Subcutaneous abdominal adipose tissue (tissue), 5 donors: ENCODE measurements around the gene ESD.
"Not testable (repeated sequence)": the region's sequence is repeated elsewhere in the genome, so short reads cannot be mapped to it uniquely, and the experiment has no call there.

Experiments used
- H3K27ac ChIP-seq: one replicate; pipeline ENCODE4 v1.7.0; 2013; ENCODE audit warnings: low read depth, mild to moderate bottlenecking, inconsistent platforms, low read length, moderate library complexity
- H3K27me3 ChIP-seq, 5 donors: one replicate each; pipeline ENCODE4 v1.7.0; 2013; ENCODE audit warnings: low read length in 5 of 5, inconsistent platforms in 1 of 5; ENCODE audit not compliant: control insufficient read depth in 5 of 5, insufficient read depth in 4 of 5
- H3K36me3 ChIP-seq, 5 donors: one replicate each; pipeline ENCODE4 v1.7.0; 2013; ENCODE audit warnings: low read length in 5 of 5; ENCODE audit not compliant: control insufficient read depth in 5 of 5, insufficient read depth in 5 of 5
- H3K4me1 ChIP-seq, 5 donors: one replicate each; pipeline ENCODE4 v1.7.0; 2013; ENCODE audit warnings: low read length in 5 of 5, mild to moderate bottlenecking in 3 of 5, moderate library complexity in 1 of 5; ENCODE audit not compliant: control insufficient read depth in 5 of 5, insufficient read depth in 5 of 5
- H3K4me3 ChIP-seq, 5 donors: one replicate each; pipeline ENCODE4 v1.7.0; 2013; ENCODE audit warnings: low read length in 5 of 5, low read depth in 1 of 5
- H3K9ac ChIP-seq, 5 donors: one replicate each; pipeline ENCODE4 v1.7.0; 2013; ENCODE audit warnings: low read length in 5 of 5, mild to moderate bottlenecking in 4 of 5, moderate library complexity in 3 of 5
- H3K9me3 ChIP-seq, 5 donors: one replicate each; pipeline ENCODE4 v1.7.0; 2013; ENCODE audit warnings: low read length in 5 of 5; ENCODE audit not compliant: control insufficient read depth in 5 of 5
- donor health status: healthy.
- donor health status: healthy.
- donor health status: healthy.
- donor health status: healthy.
- donor health status: healthy.

The ESD gene

DNA sequence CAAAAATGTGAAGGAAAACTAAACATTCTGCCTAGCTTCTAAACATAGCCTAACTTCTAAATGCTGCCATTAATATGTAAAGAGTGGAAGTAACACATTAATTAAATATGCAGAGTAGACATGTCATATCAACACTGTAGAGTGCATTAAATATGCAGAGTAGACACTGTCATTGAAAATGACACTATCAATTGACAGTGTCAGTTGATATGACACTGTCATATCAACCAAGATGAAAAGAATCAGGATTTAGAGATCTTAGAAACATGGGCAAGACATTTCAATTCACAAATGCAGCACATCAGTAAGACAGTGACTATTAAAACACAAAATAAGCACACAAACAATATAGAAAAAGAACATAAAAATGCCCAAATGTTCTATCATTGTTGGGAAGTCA lies 25.3 kb downstream of the ESD start:
- Histone ChIP-seq H3K27me3 (no peaks in the 10 kb centered on the region), H3K27ac (no peak overlapping the region), H3K36me3 (peaks cover 22 to 58% (median 53%) of the 10 kb centered on the region in 5 donors), H3K4me1 (peaks cover 0 to 3% (median 0%) of the 10 kb centered on the region in 5 donors), H3K4me3 (no peak overlapping the region), H3K9me3 (no peaks in the 10 kb centered on the region), H3K9ac (no peak overlapping the region)

DNA sequence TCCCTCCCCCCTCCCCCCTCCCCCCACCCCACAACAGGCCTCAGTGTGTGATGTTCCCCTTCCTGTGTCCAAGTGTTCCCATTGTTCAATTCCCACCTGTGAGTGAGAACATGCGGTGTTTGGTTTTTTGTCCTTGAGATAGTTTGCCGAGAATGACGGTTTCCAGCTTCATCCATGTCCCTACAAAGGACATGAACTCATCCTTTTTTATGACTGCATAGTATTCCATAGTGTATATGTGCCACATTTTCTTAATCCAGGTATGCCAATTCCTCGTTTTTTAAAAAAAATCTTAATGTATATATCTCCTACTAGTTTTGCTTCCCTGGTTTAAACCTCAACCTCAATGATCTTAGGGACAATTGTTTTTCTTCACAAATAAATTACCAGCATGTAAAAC lies 27.0 kb downstream of the ESD start:
- not testable (repeated sequence) for H3K27ac ChIP-seq, H3K4me3 ChIP-seq, H3K9me3 ChIP-seq, H3K27me3 ChIP-seq, H3K9ac ChIP-seq, H3K4me1 ChIP-seq
- H3K36me3 ChIP-seq: peaks cover 9 to 44% (median 41%) of the 10 kb centered on the region in 5 donors

DNA sequence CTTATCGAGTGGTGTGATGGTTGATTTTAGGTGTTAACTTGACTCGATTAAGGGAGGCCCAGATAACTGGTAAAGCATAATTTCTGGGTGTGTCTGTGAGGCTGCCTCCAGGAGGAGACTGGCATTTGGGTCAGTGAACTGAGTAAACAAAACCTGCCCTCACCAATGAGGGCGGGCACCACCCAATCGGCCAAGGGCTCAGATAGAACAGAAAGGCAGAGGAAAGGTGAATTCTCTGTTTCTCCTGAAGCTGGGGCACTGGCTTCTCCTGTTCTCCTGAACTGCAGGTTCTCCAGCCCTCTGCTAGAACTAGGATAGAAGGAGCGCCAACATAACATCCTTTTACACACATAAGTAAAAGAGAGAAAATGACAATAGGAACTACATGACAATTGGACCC lies 35.1 kb downstream of the ESD start:
- H3K9ac ChIP-seq: no peak overlapping the region
- no peaks in the 10 kb centered on the region for H3K9me3 ChIP-seq
- H3K36me3 ChIP-seq: no peaks in the 10 kb centered on the region
- H3K4me3 ChIP-seq: no peak overlapping the region
- H3K4me1 ChIP-seq: peaks cover 0 to 8% (median 3%) of the 10 kb centered on the region in 5 donors
- H3K27ac ChIP-seq: no peak overlapping the region
- peaks cover 0 to under 1% (median 0%) of the 10 kb centered on the region in 5 donors for H3K27me3 ChIP-seq

GRCh38 chr13:46761174-46761573 lies 35.8 kb downstream of the ESD start:
- Histone ChIP-seq H3K36me3 (no peaks in the 10 kb centered on the region), H3K27me3 (peaks cover 0 to 3% (median 0%) of the 10 kb centered on the region in 5 donors), H3K27ac (no peak overlapping the region), H3K4me3 (no peak overlapping the region), H3K9ac (no peak overlapping the region), H3K4me1 (peaks cover 0 to 11% (median 3%) of the 10 kb centered on the region in 5 donors), H3K9me3 (no peaks in the 10 kb centered on the region)

- H3K27ac ChIP-seq: peak overlapping the region; percentile 2
- H3K9me3 ChIP-seq: no peaks in the 10 kb centered on the region
- peaks cover 0 to 3% (median 0%) of the 10 kb centered on the region in 5 donors for H3K27me3 ChIP-seq
- H3K4me1 ChIP-seq: peaks cover 0 to 11% (median 3%) of the 10 kb centered on the region in 5 donors
- H3K4me3 ChIP-seq: no peak overlapping the region
- no peak overlapping the region for H3K9ac ChIP-seq
- no peaks in the 10 kb centered on the region for H3K36me3 ChIP-seq
These were observed 37.1 kb downstream of the ESD start for GRCh38 chr13:46759846-46760245.

- no peak overlapping the region for H3K9ac ChIP-seq
- H3K4me3 ChIP-seq: no peak overlapping the region
- no peaks in the 10 kb centered on the region for H3K9me3 ChIP-seq
- peaks cover 0 to 3% (median 0%) of the 10 kb centered on the region in 5 donors for H3K27me3 ChIP-seq
- peaks cover 0 to 11% (median 3%) of the 10 kb centered on the region in 5 donors for H3K4me1 ChIP-seq
- peaks cover 0 to 5% (median 0%) of the 10 kb centered on the region in 5 donors for H3K36me3 ChIP-seq
- H3K27ac ChIP-seq: no peak overlapping the region
These were observed 39.3 kb downstream of the ESD start for GRCh38 chr13:46757640-46758039.

DNA sequence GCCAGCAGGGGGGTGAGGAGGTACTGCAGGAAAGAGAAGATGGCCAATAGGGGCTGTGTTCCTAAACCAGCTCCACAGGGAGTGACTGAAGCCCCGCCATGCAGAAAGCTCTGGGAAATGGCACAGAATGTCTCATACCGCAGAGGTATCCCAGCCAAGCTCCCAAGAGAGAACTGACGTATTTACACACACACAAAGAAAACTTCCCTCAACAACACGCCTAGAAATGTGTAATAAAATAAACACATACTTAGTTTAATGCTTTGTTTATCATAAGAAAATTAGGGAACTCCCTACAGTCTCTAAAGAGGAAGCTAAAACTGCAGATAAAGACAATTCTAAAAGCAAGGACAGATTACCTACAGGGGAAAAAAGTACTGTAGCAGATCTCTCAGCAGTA lies 40.0 kb downstream of the ESD start:
- Histone ChIP-seq H3K4me3 (no peak overlapping the region), H3K36me3 (peaks cover 0 to 5% (median 0%) of the 10 kb centered on the region in 5 donors), H3K9ac (no peak overlapping the region), H3K27me3 (peaks cover 0 to 3% (median 0%) of the 10 kb centered on the region in 5 donors), H3K4me1 (peaks cover 0 to 13% (median 7%) of the 10 kb centered on the region in 5 donors), H3K27ac (no peak overlapping the region), H3K9me3 (no peaks in the 10 kb centered on the region)

- H3K36me3 ChIP-seq, H3K27ac ChIP-seq, H3K9ac ChIP-seq, H3K4me3 ChIP-seq, H3K9me3 ChIP-seq, H3K27me3 ChIP-seq: not testable (repeated sequence)
- peaks cover 0 to 18% (median 13%) of the 10 kb centered on the region in 5 donors for H3K4me1 ChIP-seq
These were observed 41.5 kb downstream of the ESD start for GRCh38 chr13:46755508-46755907.

- Histone ChIP-seq H3K9me3 (no peaks in the 10 kb centered on the region), H3K4me3 (no peak overlapping the region), H3K27me3 (peaks cover 0 to 3% (median 0%) of the 10 kb centered on the region in 5 donors), H3K27ac (no peak overlapping the region), H3K4me1 (peaks cover 0 to 16% (median 14%) of the 10 kb centered on the region in 5 donors), H3K9ac (no peak overlapping the region), H3K36me3 (peaks cover 3 to 11% (median 6%) of the 10 kb centered on the region in 5 donors)
These were observed 42.1 kb downstream of the ESD start for GRCh38 chr13:46754812-46755211.

DNA sequence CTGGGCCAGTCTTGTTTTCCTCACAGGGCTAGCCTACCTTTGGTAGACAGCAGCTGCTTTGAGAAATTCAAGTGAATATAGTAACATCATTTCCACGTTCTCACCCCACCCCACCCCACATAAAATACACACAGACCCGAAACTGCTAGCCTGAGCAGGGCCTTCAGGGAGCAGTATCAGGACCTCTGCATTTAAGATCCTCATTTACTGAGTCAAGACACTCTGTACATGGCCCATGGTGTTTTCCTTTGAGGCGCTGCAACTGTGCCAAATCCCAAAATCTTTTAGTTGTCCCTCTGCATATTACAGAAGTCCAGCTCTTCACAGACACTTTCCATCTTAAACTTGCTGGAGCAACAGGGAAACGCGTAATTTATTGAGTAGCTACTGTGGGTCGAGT lies 43.0 kb downstream of the ESD start:
- Histone ChIP-seq H3K9ac (no peak overlapping the region), H3K4me3 (no peak overlapping the region), H3K27ac (no peak overlapping the region), H3K9me3 (no peaks in the 10 kb centered on the region), H3K4me1 (peaks cover 0 to 18% (median 13%) of the 10 kb centered on the region in 5 donors), H3K27me3 (peaks cover 0 to 3% (median 0%) of the 10 kb centered on the region in 5 donors), H3K36me3 (peaks cover 5 to 15% (median 8%) of the 10 kb centered on the region in 5 donors)
